Middle frontal gyrus (tissue), 1 donor: ENCODE results near the gene EEF1AKMT4.
"Not testable (repeated sequence)": the region's sequence is repeated elsewhere in the genome, so short reads cannot be mapped to it uniquely, and the experiment has no call there.

ENCODE experiments used
- DNase-seq: peaks from one replicate; pipeline ENCODE4 v3.0.0-alpha.2; 2015; ENCODE audit warnings: low spot score; ENCODE audit errors: extremely low spot score

The EEF1AKMT4 gene

DNA sequence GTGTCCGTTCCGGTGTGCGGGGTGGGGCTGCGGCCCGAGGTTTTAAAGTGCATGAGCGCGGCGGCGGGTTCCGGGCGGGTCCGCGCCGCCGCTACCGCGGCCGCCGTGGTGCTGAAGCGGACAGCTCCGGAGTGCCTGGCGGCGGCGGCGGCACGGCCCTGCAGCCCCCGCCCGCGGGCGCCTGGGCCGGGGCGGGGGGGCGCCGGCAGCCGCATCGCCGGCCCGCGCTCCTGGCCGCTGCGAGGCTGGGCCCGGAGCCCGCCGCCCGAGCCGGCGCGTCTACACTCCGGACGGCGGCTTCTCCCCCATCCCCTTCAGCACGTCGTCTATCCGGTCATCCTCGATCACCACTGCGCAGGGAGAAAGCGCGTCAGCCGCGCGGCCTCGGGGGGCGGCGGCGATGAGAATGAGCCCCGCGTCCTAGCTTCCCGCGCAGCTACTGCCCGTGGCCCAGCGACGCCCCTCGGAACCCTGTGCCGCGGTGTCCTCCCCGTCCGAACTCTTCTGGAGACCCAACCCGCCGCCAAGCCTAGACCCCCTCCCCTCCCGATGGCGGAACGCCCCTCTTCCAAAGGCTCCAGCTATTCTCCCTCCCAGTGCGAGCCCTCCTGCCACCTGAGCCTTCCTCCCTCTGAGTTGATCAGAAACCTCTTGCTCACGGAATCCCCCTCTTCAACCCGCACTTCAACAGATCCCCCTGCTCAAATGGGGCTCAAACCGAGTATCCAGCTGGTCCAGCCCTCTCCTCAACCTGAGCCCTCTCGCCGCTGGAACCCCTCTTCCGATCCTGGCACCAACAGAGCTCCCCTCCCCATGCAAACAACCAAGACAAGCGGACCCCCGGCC, 10.6 kb downstream of the EEF1AKMT4 start:
- DNase-seq, result no peak

DNA sequence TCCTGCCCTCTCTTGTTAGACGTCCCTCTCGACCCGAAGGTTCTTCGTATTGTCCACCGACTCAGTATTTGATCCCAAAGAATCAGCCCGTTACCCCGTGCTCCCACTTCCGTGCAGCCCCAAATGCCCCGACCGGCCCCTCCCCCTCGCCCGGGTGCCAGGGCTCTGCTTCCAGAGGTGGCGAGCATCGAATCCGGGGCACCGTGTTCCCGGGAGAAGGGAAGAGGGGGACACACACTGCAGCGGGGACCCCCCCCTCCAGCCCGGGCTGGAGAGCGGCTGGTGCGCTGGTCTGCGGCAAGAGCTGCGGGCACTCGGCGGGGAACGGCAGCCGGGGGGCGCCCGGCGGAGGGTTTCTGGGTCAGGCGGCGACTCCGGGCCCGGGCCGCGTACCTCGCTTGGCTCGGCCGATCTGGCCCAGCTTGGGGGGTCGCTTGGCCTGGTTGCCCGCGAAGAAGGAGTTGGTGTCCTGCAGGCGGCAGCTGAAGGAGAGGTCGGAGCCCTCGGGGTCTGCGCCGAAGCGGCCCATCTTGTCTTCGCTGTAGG, 11.3 kb downstream of the EEF1AKMT4 start:
- DNase-seq, result no peak

DNA sequence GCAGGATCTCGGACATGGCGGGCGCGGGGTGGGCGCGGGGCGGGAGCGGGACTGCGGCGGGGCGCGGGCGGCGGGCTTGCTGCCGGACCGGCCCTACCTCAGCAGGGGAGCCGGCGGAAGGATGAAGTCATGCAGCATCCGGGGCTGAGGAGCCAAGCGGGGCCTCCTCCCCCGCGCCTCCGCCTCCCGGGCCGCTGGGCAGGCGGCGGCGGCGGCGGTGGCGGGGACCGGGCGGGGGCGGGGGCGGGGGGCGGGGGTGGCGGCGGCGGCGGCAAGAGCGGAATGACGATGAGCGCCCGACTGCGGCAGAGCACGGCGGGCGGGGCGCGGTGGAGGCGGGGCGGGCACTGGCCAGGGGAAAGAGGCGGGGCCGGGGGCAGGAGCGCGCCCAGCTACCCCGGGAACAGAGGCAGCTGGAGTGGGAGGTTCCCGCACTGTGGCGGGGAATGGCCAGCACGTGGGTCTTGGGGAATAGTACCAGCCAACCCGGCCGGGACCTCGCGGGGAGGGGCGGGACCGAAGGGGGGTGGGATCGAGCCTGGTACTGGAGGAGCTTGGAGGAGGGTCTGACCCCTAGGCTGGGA, 11.9 kb downstream of the EEF1AKMT4 start, which contains the start of gene CAMK2N2:
TSS of gene CAMK2N2 (minus strand) at position 284 of the 584 bp plus-strand sequence. CDS start at position 16, 268 bp downstream.
- no peak for DNase-seq

GRCh38 chr3:184261854-184262763, 12.6 kb downstream of the EEF1AKMT4 start:
- no peak for DNase-seq

DNA sequence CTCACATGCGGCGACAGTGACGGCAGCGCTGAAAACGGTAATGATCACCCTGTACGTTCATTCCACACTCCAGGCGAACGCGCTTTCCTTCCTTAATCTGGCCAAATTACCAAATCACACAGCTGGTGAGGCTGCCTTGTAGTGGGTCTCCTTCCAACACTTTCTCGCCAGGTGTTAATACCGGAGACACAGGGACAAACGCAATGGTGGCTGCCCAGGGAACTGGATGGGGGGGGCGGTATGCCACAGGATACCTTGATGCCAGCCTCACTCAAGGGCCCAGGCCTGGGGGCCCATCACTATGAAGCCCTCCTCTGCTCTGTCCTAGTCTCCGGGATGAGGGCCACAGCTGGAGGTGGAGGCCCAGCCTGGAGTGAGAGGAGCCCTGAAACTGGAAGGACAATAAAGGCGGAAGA, 13.3 kb downstream of the EEF1AKMT4 start:
- no peak for DNase-seq

DNA sequence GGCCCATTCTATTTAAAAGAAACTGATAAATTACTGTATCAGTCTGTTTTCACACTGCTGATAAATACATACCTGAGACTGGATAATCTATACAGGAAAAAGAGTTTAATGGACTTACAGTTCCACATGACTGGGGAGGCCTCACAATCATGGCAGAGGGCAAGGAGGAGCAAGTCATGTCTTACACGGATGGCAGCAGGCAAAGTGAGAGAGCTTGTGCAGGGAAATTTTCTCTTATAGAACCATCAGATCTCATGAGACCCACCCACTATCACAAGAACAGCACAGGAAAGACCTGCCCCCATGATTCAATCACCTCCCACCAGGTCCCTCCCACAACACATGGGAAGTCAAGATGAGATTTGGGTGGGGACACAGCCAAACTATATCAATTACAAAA, 17.8 kb downstream of the EEF1AKMT4 start:
- not testable (repeated sequence) for DNase-seq

DNA sequence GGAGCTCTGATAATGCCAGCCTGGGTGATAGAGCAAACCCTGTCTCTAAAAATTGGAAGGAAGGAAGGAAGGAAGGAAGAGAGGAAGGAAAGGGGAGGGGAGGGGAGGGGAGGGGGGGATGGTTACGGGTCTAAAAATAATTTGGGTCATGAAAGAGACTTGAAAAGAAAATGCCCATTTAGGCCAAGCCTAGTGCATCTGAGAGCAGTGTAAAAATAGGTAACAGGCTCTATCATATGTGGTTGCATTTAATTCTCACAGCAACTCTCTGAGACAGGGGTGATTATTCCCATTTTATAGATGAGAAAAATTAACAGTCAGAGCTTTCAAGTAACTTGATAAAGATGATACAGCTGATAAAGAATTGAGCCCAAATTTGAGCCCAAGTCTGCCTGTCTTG, 22.8 kb downstream of the EEF1AKMT4 start:
- no peak for DNase-seq

DNA sequence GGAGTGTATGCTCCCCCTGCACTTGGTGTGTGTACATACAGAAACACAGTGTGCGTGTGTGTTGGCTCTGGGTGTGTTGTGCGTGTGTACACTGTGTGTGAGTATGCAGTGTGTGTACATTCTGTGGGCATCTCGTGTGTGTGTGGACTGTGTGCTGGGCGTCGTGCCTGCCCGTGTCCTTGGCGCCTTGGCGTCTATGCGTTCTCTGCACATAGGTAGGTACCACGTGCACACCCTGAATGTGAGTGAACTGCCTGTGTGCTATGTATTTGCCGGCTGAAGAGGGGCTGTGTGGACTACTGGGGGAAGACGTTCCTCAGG, 25.9 kb downstream of the EEF1AKMT4 start:
- DNase-seq, result no peak

DNA sequence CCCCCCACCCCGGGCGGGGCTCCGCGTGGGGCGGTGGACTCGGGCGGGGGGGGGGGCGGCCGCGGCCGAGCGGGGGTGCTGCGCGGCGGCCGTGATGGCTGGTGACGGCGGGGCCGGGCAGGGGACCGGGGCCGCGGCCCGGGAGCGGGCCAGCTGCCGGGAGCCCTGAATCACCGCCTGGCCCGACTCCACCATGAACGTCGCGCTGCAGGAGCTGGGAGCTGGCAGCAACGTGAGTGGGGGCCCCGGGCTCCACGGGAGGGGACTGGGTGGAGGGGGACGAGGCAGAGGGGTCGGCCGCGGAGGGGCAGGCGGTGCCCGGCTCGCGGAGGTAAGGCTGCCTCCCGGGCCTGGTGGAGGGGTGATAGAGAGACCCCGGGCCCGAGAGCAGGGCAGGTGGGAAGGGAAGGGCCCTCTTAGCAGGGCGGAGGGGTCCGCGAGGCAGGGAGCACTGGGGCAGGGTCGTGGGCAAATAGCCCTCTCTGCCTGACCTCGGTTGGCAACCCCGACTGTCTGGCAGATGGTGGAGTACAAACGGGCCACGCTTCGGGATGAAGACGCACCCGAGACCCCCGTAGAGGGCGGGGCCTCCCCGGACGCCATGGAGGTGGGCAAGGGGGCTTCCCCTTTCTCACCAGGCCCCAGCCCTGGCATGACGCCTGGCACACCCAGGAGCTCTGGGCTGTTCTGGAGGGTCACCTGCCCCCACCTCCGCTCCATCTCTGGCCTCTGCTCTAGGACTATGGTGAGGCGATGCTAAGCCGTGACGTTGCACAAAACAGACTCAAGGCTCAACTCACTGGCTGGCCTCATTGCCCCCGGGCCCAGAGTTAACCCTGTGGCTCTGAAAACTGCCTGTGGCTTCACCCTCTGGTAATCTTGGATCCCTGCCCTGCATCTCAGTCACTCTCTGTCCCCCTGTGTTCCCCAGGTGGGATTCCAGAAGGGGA, 26.8 kb downstream of the EEF1AKMT4 start, which contains the start of gene ECE2:
TSS of gene ECE2 (plus strand) at position 62 of the 950 bp plus-strand sequence. CDS start at position 194, 132 bp downstream.
- DNase-seq, result no peak

DNA sequence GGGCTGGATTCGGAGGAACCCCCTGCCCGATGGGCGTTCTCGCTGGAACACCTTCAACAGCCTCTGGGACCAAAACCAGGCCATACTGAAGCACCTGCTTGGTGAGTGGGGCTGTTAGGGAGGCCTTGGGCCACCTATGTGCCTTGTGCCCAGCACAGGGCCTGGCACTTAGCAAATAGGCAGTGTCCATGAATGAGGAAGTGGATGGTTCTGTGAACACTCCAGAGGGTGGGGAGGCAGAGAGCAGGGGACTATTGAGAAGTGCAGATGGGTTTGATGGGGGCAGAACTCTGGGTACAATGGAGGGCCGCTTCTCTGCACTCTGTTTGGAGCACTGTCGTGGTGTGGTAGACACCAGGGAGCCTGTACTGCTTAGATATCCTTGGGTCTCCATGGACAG, 27.9 kb downstream of the EEF1AKMT4 start:
- no peak for DNase-seq

DNA sequence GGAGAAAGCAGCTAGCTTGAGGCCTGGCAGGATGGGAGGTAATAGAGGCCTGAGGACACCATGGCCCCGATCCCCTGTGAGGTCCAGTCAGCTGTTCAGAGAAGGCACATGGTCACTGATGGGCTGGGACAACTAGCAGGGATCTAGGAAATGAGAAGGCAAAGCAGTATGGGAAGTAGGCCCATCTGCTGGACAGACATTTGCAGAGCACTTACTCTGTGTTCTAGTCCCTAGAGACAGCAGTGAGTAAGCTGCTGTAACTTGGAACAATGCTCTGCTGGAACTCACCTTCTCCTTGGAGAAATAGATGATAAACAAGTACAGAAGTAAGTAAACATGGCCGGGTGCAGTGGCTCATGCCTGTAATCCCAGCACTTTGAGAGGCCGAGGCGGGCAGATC, 33.5 kb downstream of the EEF1AKMT4 start:
- DNase-seq, result no peak

GRCh38 chr3:184283681-184284080, 34.2 kb downstream of the EEF1AKMT4 start:
- DNase-seq, result no peak

- DNase-seq, result peak; percentile 56
Measured at GRCh38 chr3:184284696-184285095, 35.2 kb downstream of the EEF1AKMT4 start.

- no peak for DNase-seq
Measured at GRCh38 chr3:184289426-184289938, 40.0 kb downstream of the EEF1AKMT4 start.

- no peak for DNase-seq
Measured at GRCh38 chr3:184290331-184290730, 40.9 kb downstream of the EEF1AKMT4 start.

GRCh38 chr3:184291044-184291737, 41.7 kb downstream of the EEF1AKMT4 start:
- DNase-seq, result no peak

GRCh38 chr3:184291738-184292445, 42.4 kb downstream of the EEF1AKMT4 start:
- no peak for DNase-seq

- DNase-seq, result no peak
Measured at GRCh38 chr3:184295771-184296170, 46.3 kb downstream of the EEF1AKMT4 start.

DNA sequence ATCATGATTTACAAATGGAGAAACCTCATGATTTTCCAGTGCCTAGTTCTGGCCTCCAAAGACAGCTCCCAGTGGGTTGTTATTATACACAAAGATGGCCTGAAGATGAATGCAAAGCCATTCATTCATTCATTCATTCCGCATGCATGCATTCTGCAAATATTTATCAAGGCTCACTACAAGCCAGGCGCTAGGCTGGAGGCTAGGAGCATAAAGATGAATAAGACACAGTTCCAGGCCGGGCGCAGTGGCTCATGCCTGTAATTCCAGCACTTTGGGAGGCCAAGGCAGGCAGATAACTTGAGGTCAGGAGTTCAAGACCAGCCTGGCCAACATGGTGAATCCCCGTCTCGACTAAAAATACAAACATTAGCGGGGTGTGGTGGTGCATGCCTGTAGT, 47.1 kb downstream of the EEF1AKMT4 start:
- DNase-seq, result no peak
